Trophoblast cell (in vitro differentiated cells and primary cell): ENCODE results near the gene CAPN10.

Source experiments
- DNase-seq, 2 donors: peaks; one replicate each; pipeline ENCODE4 v3.0.0-alpha.2; 2016
- H2AFZ ChIP-seq: 2 replicates; pipeline ENCODE4 v1.6.1; 2013; ENCODE audit warnings: low read length, moderate library complexity, mild to moderate bottlenecking; ENCODE audit not compliant: insufficient read depth, poor library complexity
- H2AK5ac ChIP-seq: 2 replicates; pipeline ENCODE4 v1.6.1; 2013; ENCODE audit warnings: mild to moderate bottlenecking, low read length
- H2BK120ac ChIP-seq: 2 replicates; pipeline ENCODE4 v1.6.1; 2013; ENCODE audit warnings: low read length, mild to moderate bottlenecking, moderate library complexity; ENCODE audit not compliant: insufficient read depth, poor library complexity
- H2BK12ac ChIP-seq: 2 replicates; pipeline ENCODE4 v1.6.1; 2013; ENCODE audit warnings: mild to moderate bottlenecking, low read length, moderate library complexity
- H2BK5ac ChIP-seq: 2 replicates; pipeline ENCODE4 v1.6.1; 2013; ENCODE audit warnings: low read length, low read depth, moderate library complexity, mild to moderate bottlenecking; ENCODE audit not compliant: poor library complexity
- H3K14ac ChIP-seq: 2 replicates; pipeline ENCODE4 v1.6.1; 2013; ENCODE audit warnings: mild to moderate bottlenecking, low read length
- H3K18ac ChIP-seq: 2 replicates; pipeline ENCODE4 v1.6.1; 2013; ENCODE audit warnings: mild to moderate bottlenecking, low read length
- H3K23ac ChIP-seq: 2 replicates; pipeline ENCODE4 v1.6.1; 2013; ENCODE audit warnings: low read length
- H3K27ac ChIP-seq: 2 replicates; pipeline ENCODE4 v1.5.1; 2013; ENCODE audit warnings: low read depth, mild to moderate bottlenecking, inconsistent platforms, low read length, moderate library complexity
- H3K27me3 ChIP-seq: 2 replicates; pipeline ENCODE4 v1.6.1; 2013; ENCODE audit warnings: inconsistent platforms, mild to moderate bottlenecking, low read length, moderate library complexity; ENCODE audit not compliant: insufficient read depth
- H3K36me3 ChIP-seq, 2 experiments: 1 replicate in 1 of 2; 2 replicates in 1 of 2; pipeline ENCODE4 v1.6.1; 2013; ENCODE audit warnings: low read length in 2 of 2, mild to moderate bottlenecking in 2 of 2, moderate library complexity in 1 of 2; ENCODE audit not compliant: insufficient read depth in 2 of 2, control insufficient read depth in 1 of 2
- H3K4ac ChIP-seq: 2 replicates; pipeline ENCODE4 v1.6.1; 2013; ENCODE audit warnings: low read depth, mild to moderate bottlenecking, low read length, moderate library complexity
- H3K4me1 ChIP-seq, 2 experiments: 1 replicate in 1 of 2; 2 replicates in 1 of 2; pipeline ENCODE4 v1.6.1; 2013; ENCODE audit warnings: low read length in 2 of 2, mild to moderate bottlenecking in 2 of 2, moderate library complexity in 1 of 2; ENCODE audit not compliant: insufficient read depth in 2 of 2, control insufficient read depth in 1 of 2
- H3K4me2 ChIP-seq: 2 replicates; pipeline ENCODE4 v1.6.1; 2013; ENCODE audit warnings: inconsistent platforms, mild to moderate bottlenecking, low read length, moderate library complexity
- H3K4me3 ChIP-seq: 2 replicates; pipeline ENCODE4 v1.5.1; 2013; ENCODE audit warnings: mild to moderate bottlenecking, low read depth, low read length, inconsistent platforms
- H3K79me1 ChIP-seq: one replicate; pipeline ENCODE4 v1.6.1; 2013; ENCODE audit warnings: low read length
- H3K79me2 ChIP-seq: 2 replicates; pipeline ENCODE4 v1.6.1; 2013; ENCODE audit warnings: low read length, mild to moderate bottlenecking; ENCODE audit not compliant: control insufficient read depth, insufficient read depth, poor library complexity
- H3K9ac ChIP-seq: 2 replicates; pipeline ENCODE4 v1.6.1; 2013; ENCODE audit warnings: mild to moderate bottlenecking, low read length
- H3K9me3 ChIP-seq: 2 replicates; pipeline ENCODE4 v1.6.1; 2013; ENCODE audit warnings: low read depth, mild to moderate bottlenecking, control low read depth, inconsistent platforms, low read length; ENCODE audit not compliant: insufficient read depth
- H4K12ac ChIP-seq: 2 replicates; pipeline ENCODE4 v1.6.1; 2013; ENCODE audit warnings: low read depth, mild to moderate bottlenecking, low read length, moderate library complexity
- H4K8ac ChIP-seq: 2 replicates; pipeline ENCODE4 v1.6.1; 2013; ENCODE audit warnings: low read depth, mild to moderate bottlenecking, low read length, moderate library complexity
- H4K91ac ChIP-seq: one replicate; pipeline ENCODE4 v1.6.1; 2013; ENCODE audit warnings: low read depth, mild to moderate bottlenecking, low read length, moderate library complexity
- WGBS: extraction: QIAGEN DNeasy Blood & Tissue Kit; methylation state at CpG from one replicate; pipeline ENCODE4 v1.1.7; 2013; ENCODE audit warnings: missing lambda C conversion rate; ENCODE audit not compliant: insufficient read length, insufficient coverage; ENCODE audit errors: extremely low coverage; 5-methylcytosine and 5-hydroxymethylcytosine counted together

The CAPN10 gene

DNA sequence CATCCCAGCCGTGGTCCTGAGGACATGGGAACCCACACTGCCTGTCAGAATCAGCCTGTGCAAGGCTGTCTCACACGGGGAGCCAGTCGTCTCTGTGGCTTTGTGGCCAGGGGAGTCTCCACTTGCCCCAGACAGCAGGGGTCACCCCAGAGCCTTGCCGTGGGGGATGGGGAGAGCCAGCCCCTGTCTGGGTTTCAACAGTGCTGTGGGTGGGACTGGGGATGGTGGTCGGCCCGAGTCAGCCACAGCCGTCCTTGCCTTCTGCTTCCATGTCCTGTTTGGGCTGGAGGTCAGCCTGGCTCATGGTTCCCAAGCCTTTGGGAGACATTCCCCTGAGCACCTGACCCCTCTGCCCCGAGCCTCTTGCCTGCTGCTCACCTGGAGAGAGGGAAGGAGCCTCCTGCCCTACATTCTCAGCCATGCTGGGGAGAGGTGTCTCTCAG is 58.3 kb downstream of the CAPN10 start:
- Histone ChIP-seq H3K9me3 (no peaks in the 10 kb centered on the region), H2BK120ac (no peak overlapping the region), H3K36me3 (no peaks in the 10 kb centered on the region), H3K4me2 (no peak overlapping the region), H2BK12ac (no peak overlapping the region), H3K79me1 (no peaks in the 10 kb centered on the region), H3K4me1 (no peaks in the 10 kb centered on the region), H4K91ac (no peak overlapping the region), H2BK5ac (no peak overlapping the region), H3K79me2 (no peaks in the 10 kb centered on the region), H4K8ac (no peak overlapping the region), H2AFZ (no peak overlapping the region), H2AK5ac (no peak overlapping the region), H3K14ac (no peak overlapping the region), H3K4ac (no peak overlapping the region), H3K9ac (no peak overlapping the region), H3K27ac (no peak overlapping the region), H3K18ac (no peak overlapping the region), H3K23ac (no peak overlapping the region), H4K12ac (no peak overlapping the region), H3K4me3 (no peak overlapping the region), H3K27me3 (no peaks in the 10 kb centered on the region)
- WGBS: no CpG with 5 or more reads among the region's 8 CpGs
- no peak for DNase-seq

DNA sequence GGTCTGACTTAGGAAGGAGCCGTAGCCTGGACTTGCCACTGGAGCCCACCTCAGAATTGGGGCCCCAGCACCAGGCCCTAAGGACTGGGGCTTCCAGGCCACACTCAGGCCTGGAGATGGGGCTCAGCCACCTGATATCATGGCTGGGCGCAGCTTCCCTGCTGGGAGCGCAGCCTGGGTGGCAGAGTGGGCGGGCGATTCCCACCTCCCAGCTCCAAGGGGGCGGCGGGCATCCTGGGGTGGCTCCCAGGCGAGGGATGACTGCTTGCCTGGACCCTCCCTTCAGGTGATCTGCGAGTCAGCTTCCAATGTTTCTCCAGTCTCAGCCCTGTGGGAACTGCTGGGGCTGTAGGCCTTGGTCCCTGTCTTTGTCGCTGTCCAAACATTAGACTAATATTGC is 58.8 kb downstream of the CAPN10 start:
- Histone ChIP-seq H4K8ac (no peak overlapping the region), H3K14ac (no peak overlapping the region), H4K91ac (no peak overlapping the region), H2BK12ac (no peak overlapping the region), H2AK5ac (no peak overlapping the region), H2BK5ac (no peak overlapping the region), H4K12ac (no peak overlapping the region), H3K27ac (no peak overlapping the region), H3K27me3 (no peaks in the 10 kb centered on the region), H3K4me3 (no peak overlapping the region), H3K79me2 (no peaks in the 10 kb centered on the region), H2AFZ (no peak overlapping the region), H3K18ac (no peak overlapping the region), H2BK120ac (no peak overlapping the region), H3K4me2 (no peak overlapping the region), H3K36me3 (no peaks in the 10 kb centered on the region), H3K9ac (no peak overlapping the region), H3K79me1 (no peaks in the 10 kb centered on the region), H3K23ac (no peak overlapping the region), H3K4me1 (no peaks in the 10 kb centered on the region), H3K4ac (no peak overlapping the region), H3K9me3 (peaks cover 2% of the 10 kb centered on the region)
- no CpG with 5 or more reads among the region's 10 CpGs for WGBS
- no peak for DNase-seq

DNA sequence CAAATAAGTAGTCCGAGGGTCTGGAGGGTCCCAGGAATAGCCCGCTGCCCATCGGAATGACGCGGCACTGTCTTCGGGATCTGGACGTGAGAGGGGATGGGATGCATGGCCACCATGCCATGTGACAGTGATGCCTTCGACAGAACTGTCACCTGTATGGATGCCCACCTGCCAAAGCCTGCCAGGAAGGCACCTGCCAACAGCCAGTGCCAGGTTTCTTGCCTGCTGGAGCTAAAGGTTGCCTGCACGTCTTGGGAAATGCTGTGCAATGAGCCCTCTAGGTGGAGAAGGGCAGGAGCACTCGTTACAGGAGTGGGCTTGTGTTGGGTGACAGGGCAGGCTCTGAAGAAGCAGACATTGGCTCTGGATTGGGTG is 59.3 kb downstream of the CAPN10 start:
- no peak overlapping the region for H4K91ac ChIP-seq
- H2AK5ac ChIP-seq: no peak overlapping the region
- H3K14ac ChIP-seq: no peak overlapping the region
- no peak for DNase-seq
- no peak overlapping the region for H3K18ac ChIP-seq
- no peak overlapping the region for H3K27ac ChIP-seq
- H3K23ac ChIP-seq: no peak overlapping the region
- no peaks in the 10 kb centered on the region for H3K27me3 ChIP-seq
- no peak overlapping the region for H3K9ac ChIP-seq
- H2BK12ac ChIP-seq: no peak overlapping the region
- H2BK120ac ChIP-seq: no peak overlapping the region
- no peak overlapping the region for H4K8ac ChIP-seq
- H3K9me3 ChIP-seq: peaks cover 5% of the 10 kb centered on the region
- H3K79me1 ChIP-seq: no peaks in the 10 kb centered on the region
- no peak overlapping the region for H4K12ac ChIP-seq
- no peak overlapping the region for H3K4me3 ChIP-seq
- H3K79me2 ChIP-seq: no peaks in the 10 kb centered on the region
- no peak overlapping the region for H2AFZ ChIP-seq
- H3K4me1 ChIP-seq: no peaks in the 10 kb centered on the region
- H3K4me2 ChIP-seq: no peak overlapping the region
- H2BK5ac ChIP-seq: no peak overlapping the region
- no CpG with 5 or more reads among the region's 10 CpGs for WGBS
- no peaks in the 10 kb centered on the region for H3K36me3 ChIP-seq
- H3K4ac ChIP-seq: no peak overlapping the region

DNA sequence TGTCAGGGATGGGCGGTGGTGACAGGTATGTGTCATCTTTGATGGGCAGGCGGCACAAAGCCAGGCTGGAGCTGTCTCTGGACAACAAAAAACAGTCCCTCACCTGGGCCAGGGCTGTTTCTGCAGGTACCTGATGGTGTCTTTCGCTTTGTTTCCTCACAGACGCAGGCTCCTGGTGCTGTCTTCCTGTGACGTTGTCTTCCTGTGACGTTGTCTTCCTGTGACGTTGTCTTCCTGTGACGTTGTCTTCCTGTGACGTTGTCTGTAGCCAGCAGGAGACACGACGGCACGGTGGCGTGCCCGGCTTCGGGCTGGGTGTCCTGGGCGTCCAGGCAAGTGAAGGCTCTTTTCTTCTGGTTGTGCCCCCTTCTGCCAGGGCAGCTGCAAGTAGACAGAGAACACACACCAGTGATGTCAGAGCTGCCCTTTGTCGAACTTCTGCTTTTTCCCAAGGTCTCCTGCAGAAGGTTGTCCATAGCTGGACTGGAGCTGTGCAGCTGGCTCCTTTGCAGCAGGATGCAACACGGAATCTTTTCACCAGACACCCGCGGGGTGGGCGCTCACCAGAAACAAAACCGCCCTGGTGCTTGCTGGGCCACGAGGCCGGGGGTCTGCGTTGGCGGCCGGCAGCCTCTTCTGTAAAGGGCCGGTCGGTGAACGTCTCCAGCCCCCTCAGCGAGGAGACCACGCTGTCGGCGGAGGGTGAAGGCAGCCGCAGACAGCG is 59.8 kb downstream of the CAPN10 start:
- Histone ChIP-seq H3K9me3 (peaks cover 5% of the 10 kb centered on the region), H3K36me3 (no peaks in the 10 kb centered on the region), H3K27me3 (no peaks in the 10 kb centered on the region), H3K9ac (no peak overlapping the region), H3K4me2 (no peak overlapping the region), H2BK120ac (no peak overlapping the region), H3K4me1 (no peaks in the 10 kb centered on the region), H3K4ac (no peak overlapping the region), H4K91ac (no peak overlapping the region), H4K12ac (no peak overlapping the region), H3K4me3 (no peak overlapping the region), H2BK12ac (no peak overlapping the region), H3K23ac (no peak overlapping the region), H3K27ac (no peak overlapping the region), H3K79me1 (no peaks in the 10 kb centered on the region), H2BK5ac (no peak overlapping the region), H2AK5ac (no peak overlapping the region), H4K8ac (no peak overlapping the region), H3K14ac (no peak overlapping the region), H3K79me2 (no peaks in the 10 kb centered on the region), H2AFZ (no peak overlapping the region), H3K18ac (no peak overlapping the region)
- WGBS: no CpG with 5 or more reads among the region's 36 CpGs
- no peak for DNase-seq
